ENCODE results near the gene EFCAB5. TPM values are rescaled to one million over a fixed set of nuclear protein-coding genes. Genes with fewer than 3 reads are reported as not detected.
A peak's percentile ranks its signal among the peaks of the same experiment; 100 is the strongest.
"Not testable (repeated sequence)": the region's sequence is repeated elsewhere in the genome, so short reads cannot be mapped to it uniquely, and the experiment has no call there.

EFCAB5 gene
- total RNA-seq, 1 donor from 2014 or later, result 0.71 TPM

- Mint-ChIP-seq H3K36me3 (no peaks in the 10 kb centered on the region), H3K27me3 (ENCODE audit: insufficient read depth, low read depth) (peaks cover 2% of the 10 kb centered on the region), H3K27ac (no peak overlapping the region), H3K9me3 (no peaks in the 10 kb centered on the region), H3K4me3 (no peak overlapping the region), H3K4me1 (no peaks in the 10 kb centered on the region)
- Histone ChIP-seq H3K27me3 (peaks cover 14% of the 10 kb centered on the region), H3K9me3 (ENCODE audit: low read depth) (no peaks in the 10 kb centered on the region), H4K20me1 (ENCODE audit: low read depth) (no peaks in the 10 kb centered on the region), H3K4me1 (no peaks in the 10 kb centered on the region), H2AFZ (replicated peaks) (no peak overlapping the region), H3K9ac (no peak overlapping the region), H3K27ac (no peak overlapping the region), H3K79me2 (ENCODE audit: low read depth) (no peaks in the 10 kb centered on the region), H3F3A (ENCODE audit: low read depth) (no peaks in the 10 kb centered on the region), H3K4me3 (no peak overlapping the region), H3K4me2 (no peak overlapping the region), H3K36me3 (no peaks in the 10 kb centered on the region)
- TF ChIP-seq EZH2 (IDR thresholded peaks at IDR 0.05), result no peak
- TF ChIP-seq CTCF (IDR thresholded peaks at IDR 0.05), result no peak
- TF ChIP-seq EZH2phosphoT487 (IDR thresholded peaks at IDR 0.05), result no peak
- no peak for DNase-seq (ENCODE audit: low spot score)
These were observed 143.4 kb downstream of the EFCAB5 start for GRCh38 chr17:30084788-30085187.

GRCh38 chr17:30086896-30087295, 145.5 kb downstream of the EFCAB5 start:
- peaks cover 8% of the 10 kb centered on the region for H3K4me1 Mint-ChIP-seq
- TF ChIP-seq EZH2phosphoT487 (IDR thresholded peaks at IDR 0.05) (no peak), EZH2 (IDR thresholded peaks at IDR 0.05) (no peak), CTCF (IDR thresholded peaks at IDR 0.05) (no peak)
- no peaks in the 10 kb centered on the region for H3K27me3 ChIP-seq
- H3K27me3 Mint-ChIP-seq (ENCODE audit: insufficient read depth, low read depth), result peaks cover 2% of the 10 kb centered on the region
- H2AFZ ChIP-seq (replicated peaks), result no peak overlapping the region
- H3K9me3 ChIP-seq (ENCODE audit: low read depth), result no peaks in the 10 kb centered on the region
- no peak overlapping the region for H3K4me3 Mint-ChIP-seq
- no peak overlapping the region for H3K4me2 ChIP-seq
- H3K4me3 ChIP-seq, result no peak overlapping the region
- no peaks in the 10 kb centered on the region for H3K9me3 Mint-ChIP-seq
- no peak overlapping the region for H3K27ac Mint-ChIP-seq
- H3K27ac ChIP-seq, result no peak overlapping the region
- no peaks in the 10 kb centered on the region for H4K20me1 ChIP-seq (ENCODE audit: low read depth)
- no peaks in the 10 kb centered on the region for H3K79me2 ChIP-seq (ENCODE audit: low read depth)
- no peak for DNase-seq (ENCODE audit: low spot score)
- no peaks in the 10 kb centered on the region for H3K36me3 ChIP-seq
- no peak overlapping the region for H3K9ac ChIP-seq
- H3F3A ChIP-seq (ENCODE audit: low read depth), result no peaks in the 10 kb centered on the region
- H3K4me1 ChIP-seq, result no peaks in the 10 kb centered on the region
- H3K36me3 Mint-ChIP-seq, result no peaks in the 10 kb centered on the region

- H3K36me3 Mint-ChIP-seq; H3F3A ChIP-seq (ENCODE audit: low read depth); H3K27ac ChIP-seq; H3K27ac Mint-ChIP-seq; H4K20me1 ChIP-seq (ENCODE audit: low read depth); H3K27me3 Mint-ChIP-seq (ENCODE audit: insufficient read depth, low read depth); H3K9ac ChIP-seq; H3K4me1 ChIP-seq; H3K9me3 ChIP-seq (ENCODE audit: low read depth); H3K4me3 ChIP-seq; H2AFZ ChIP-seq (replicated peaks); H3K9me3 Mint-ChIP-seq; H3K4me1 Mint-ChIP-seq; H3K4me3 Mint-ChIP-seq; H3K4me2 ChIP-seq; DNase-seq (ENCODE audit: low spot score); H3K27me3 ChIP-seq; H3K36me3 ChIP-seq; H3K79me2 ChIP-seq (ENCODE audit: low read depth): not testable (repeated sequence)
These were observed 146.0 kb downstream of the EFCAB5 start for GRCh38 chr17:30087431-30087830.

GRCh38 chr17:30091121-30091670, 149.8 kb downstream of the EFCAB5 start:
- Histone ChIP-seq H3K27me3 (no peaks in the 10 kb centered on the region), H3K9ac (no peak overlapping the region)

More at GRCh38 chr17:30091121-30091670, 149.8 kb downstream of the EFCAB5 start:
- no peaks in the 10 kb centered on the region for H3K9me3 Mint-ChIP-seq
- no peak overlapping the region for H3K4me3 Mint-ChIP-seq
- Histone ChIP-seq H3K4me2 (no peak overlapping the region), H3K27ac (no peak overlapping the region), H2AFZ (replicated peaks) (no peak overlapping the region), H3K36me3 (no peaks in the 10 kb centered on the region), H3K9me3 (ENCODE audit: low read depth) (no peaks in the 10 kb centered on the region), H4K20me1 (ENCODE audit: low read depth) (no peaks in the 10 kb centered on the region), H3F3A (ENCODE audit: low read depth) (no peaks in the 10 kb centered on the region), H3K4me3 (no peak overlapping the region), H3K4me1 (no peaks in the 10 kb centered on the region), H3K79me2 (ENCODE audit: low read depth) (no peaks in the 10 kb centered on the region)
- peaks cover 8% of the 10 kb centered on the region for H3K4me1 Mint-ChIP-seq
- TF ChIP-seq CTCF (IDR thresholded peaks at IDR 0.05) (no peak), EZH2 (IDR thresholded peaks at IDR 0.05) (no peak), EZH2phosphoT487 (IDR thresholded peaks at IDR 0.05) (no peak)
- DNase-seq (ENCODE audit: low spot score), result peak; percentile 26
- peaks cover 7% of the 10 kb centered on the region for H3K27me3 Mint-ChIP-seq (ENCODE audit: insufficient read depth, low read depth)
- no peaks in the 10 kb centered on the region for H3K36me3 Mint-ChIP-seq
- no peak overlapping the region for H3K27ac Mint-ChIP-seq
